ENCODE results near the gene COL2A1.
"Not testable (repeated sequence)": the region's sequence is repeated elsewhere in the genome, so short reads cannot be mapped to it uniquely, and the experiment has no call there.

COL2A1 gene

DNA sequence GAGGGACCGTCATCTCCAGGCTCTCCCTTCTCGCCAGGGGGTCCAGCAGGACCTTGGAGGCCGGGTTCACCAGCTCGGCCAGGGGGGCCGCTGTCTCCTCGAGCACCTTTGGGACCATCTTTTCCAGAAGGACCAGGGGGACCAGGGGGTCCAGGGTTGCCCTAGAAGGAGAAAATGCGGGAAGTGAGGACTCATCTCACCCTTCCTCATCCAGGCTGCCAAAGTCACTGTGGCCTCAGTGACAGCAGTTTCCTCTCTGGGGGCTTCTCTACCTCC is 25.7 kb downstream of the COL2A1 start:
- in situ Hi-C loops (cut with HindIII; ENCODE audit: low sequenced_read_pairs) = no loop called here

DNA sequence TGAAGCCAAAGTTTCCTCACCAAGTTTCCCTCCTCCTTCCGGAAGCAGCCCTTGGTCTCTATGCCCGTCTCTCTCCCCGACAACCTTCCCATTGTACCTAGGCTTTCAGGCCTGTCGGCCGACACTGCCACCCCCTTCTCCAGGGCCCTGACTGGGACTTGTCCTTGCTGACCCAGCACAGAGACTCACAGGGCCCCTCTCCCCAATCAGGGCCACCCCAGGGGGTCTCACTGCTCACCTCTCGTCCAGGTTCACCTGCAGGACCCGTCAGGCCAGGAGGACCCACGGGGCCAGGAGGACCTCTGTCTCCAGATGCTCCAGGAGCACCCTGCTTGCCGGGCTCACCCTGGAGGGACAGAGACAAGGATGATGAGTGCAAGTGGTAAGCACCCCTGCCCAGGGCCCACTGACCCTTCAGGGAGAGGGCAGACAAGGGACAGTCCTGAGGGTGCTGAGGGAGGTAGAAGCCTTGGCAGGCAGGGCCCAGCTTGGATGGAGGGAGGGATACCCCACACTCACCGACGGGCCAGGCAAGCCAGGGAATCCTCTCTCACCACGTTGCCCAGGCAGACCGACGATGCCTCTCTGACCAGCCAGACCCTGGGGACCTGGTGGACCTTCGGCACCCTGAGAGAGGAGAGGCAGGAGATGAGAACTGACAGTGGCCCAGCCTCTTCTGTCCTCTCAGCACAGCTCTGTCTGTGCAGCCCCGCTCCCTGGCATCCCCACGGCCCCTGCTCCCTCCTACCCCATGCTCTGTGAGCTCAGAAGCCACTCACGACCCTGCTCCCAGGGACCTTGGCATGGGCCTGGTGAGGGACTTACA is 26.3 kb downstream of the COL2A1 start:
- in situ Hi-C loops (cut with HindIII; ENCODE audit: low sequenced_read_pairs) = no loop called here

DNA sequence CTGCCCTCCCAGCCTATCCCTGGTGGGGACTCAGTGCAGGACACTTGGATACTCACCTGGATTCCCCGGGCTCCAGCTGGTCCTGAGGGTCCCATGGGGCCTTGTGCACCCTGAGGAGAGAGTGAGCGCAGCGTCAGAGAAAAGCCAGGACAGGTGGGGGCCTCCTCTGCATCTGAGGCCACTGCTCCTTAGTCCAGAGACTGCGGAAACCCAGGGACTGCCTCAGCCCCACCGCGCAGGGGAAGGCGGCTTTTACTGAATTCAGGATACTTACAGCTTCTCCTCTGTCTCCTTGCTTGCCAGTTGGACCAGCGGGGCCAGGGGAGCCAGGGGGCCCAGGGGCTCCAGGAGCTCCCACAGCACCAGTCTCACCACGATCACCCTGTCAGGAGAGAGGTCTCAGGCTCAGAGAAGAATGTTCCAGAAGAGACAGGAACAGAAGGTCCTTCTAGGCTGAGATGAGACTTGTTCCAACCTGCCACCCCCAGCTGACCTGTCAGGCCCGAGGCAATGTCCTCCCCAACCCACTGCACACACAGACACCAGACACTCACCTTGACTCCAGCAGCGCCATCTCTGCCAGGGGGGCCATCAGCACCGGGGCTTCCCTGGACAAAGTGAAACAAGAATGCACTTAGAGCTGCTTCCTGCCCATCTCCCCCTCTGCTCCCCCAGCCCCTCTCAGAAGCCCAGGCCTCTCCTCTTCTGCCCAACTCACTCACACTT is 27.1 kb downstream of the COL2A1 start:
- in situ Hi-C loops (cut with HindIII; ENCODE audit: low sequenced_read_pairs) = no loop called here

GRCh38 chr12:47975816-47976215 is 28.5 kb downstream of the COL2A1 start:
- in situ Hi-C loops (cut with HindIII; ENCODE audit: low sequenced_read_pairs) = no loop called here

- in situ Hi-C loops (cut with HindIII; ENCODE audit: low sequenced_read_pairs) = no loop called here
Observed at GRCh38 chr12:47975036-47975620, 29.1 kb downstream of the COL2A1 start.

DNA sequence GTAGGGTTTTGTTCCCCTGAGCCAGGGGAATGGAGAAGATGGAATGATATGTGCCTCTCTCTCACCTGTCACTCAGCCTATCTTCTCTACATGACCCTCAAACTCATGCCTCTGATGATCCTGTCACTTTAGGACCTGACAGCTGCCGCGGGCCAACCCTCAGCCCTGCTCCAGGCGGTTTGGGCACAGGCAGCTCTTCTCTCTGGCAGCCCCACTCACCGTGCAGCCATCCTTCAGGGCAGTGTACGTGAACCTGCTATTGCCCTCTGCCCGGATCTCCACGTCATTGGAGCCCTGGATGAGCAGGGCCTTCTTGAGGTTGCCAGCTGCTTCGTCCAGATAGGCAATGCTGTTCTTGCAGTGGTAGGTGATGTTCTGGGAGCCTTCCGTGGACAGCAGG is 30.4 kb downstream of the COL2A1 start:
- in situ Hi-C loops (cut with HindIII; ENCODE audit: low sequenced_read_pairs) = no loop called here

DNA sequence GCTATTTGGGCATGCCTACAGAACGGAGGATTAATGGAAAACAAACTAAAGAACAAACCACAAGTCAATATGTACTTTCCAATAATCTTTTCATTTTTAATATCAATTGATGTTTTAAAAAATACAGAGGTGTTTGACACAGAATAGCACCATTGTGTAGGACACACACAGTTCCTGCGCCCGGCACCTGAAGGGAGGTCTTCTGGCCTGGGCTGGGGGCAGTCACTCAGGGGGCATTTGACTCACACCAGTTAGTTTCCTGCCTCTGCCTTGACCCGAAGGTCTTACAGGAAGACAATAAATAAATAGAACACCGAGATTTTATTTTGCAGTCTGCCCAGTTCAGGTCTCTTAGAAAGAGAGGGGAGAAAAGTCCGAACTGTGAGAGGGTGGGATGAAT is 31.4 kb downstream of the COL2A1 start:
- in situ Hi-C loops (cut with HindIII; ENCODE audit: low sequenced_read_pairs) = no loop called here

- in situ Hi-C loops (cut with HindIII; ENCODE audit: low sequenced_read_pairs) = no loop called here
Observed at GRCh38 chr12:47970843-47971242, 33.4 kb downstream of the COL2A1 start.

DNA sequence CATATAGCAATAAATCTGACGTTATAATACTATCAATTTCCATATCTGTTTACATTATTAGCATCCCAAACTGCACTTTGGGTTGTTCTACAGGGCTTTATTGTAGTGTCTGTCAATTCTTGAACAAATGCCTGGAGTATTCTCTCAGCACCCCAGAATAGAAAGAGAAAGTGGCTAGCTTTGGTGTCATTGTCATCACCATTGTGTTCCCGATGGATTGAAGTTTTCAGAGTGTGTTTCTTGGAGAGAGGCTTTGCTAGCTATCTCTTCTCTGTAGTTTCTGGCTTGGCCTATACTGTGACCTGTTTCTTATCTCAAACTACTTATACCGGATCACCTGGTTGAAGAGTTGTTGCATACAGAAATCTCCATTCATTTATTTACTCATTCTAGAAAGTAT is 34.4 kb downstream of the COL2A1 start:
- in situ Hi-C loops (cut with HindIII; ENCODE audit: low sequenced_read_pairs) = loop anchor here (5.0 kb wide), 2 partner anchors 38 to 78 kb away; no protein-coding TSS in a partner anchor

- in situ Hi-C loops (cut with HindIII; ENCODE audit: low sequenced_read_pairs) = loop anchor here (5.0 kb wide), 2 partner anchors 35 to 75 kb away; no protein-coding TSS in a partner anchor
Observed at GRCh38 chr12:47967461-47968321, 36.6 kb downstream of the COL2A1 start.

- in situ Hi-C loops (cut with HindIII; ENCODE audit: low sequenced_read_pairs) = loop anchor here (5.0 kb wide), 2 partner anchors 33 to 73 kb away; no protein-coding TSS in a partner anchor
Observed at GRCh38 chr12:47965581-47965980, 38.7 kb downstream of the COL2A1 start.

- in situ Hi-C loops (cut with HindIII; ENCODE audit: low sequenced_read_pairs) = no loop called here
Observed at GRCh38 chr12:47964106-47964728, 40.1 kb downstream of the COL2A1 start.

GRCh38 chr12:47963340-47964040 is 40.8 kb downstream of the COL2A1 start, which contains the start of gene TMEM106C:
TSS of gene TMEM106C (plus strand) at chr12:47963596. CDS start at chr12:47964237, 641 bp downstream.
- in situ Hi-C loops (cut with HindIII; ENCODE audit: low sequenced_read_pairs) = no loop called here

DNA sequence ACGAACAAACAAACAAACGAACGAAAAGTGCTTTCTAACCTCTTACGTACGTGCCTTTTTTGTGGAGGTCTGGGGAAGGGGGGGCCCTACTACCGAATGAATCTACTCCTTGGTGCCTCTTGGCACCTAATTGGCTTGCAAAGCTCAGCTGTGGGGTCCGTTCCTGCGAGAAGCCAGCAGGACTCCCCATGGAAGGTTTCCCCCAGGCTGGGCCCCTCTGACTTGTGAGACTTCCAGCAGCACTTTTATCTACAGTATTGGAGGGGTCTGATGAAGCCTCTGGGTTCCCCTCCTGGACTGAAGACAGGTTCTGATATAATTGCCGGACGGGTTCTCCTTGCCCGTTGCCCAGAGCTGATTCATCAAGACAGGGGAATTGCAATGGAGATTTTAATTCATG is 42.1 kb downstream of the COL2A1 start:
- in situ Hi-C loops (cut with HindIII; ENCODE audit: low sequenced_read_pairs) = no loop called here

- in situ Hi-C loops (cut with HindIII; ENCODE audit: low sequenced_read_pairs) = not testable (repeated sequence)
Observed at GRCh38 chr12:47957671-47958070, 46.6 kb downstream of the COL2A1 start.

GRCh38 chr12:47955059-47955458 is 49.2 kb downstream of the COL2A1 start:
- in situ Hi-C loops (cut with HindIII; ENCODE audit: low sequenced_read_pairs) = no loop called here

- in situ Hi-C loops (cut with HindIII; ENCODE audit: low sequenced_read_pairs) = no loop called here
Observed at GRCh38 chr12:47954467-47955045, 49.7 kb downstream of the COL2A1 start.

DNA sequence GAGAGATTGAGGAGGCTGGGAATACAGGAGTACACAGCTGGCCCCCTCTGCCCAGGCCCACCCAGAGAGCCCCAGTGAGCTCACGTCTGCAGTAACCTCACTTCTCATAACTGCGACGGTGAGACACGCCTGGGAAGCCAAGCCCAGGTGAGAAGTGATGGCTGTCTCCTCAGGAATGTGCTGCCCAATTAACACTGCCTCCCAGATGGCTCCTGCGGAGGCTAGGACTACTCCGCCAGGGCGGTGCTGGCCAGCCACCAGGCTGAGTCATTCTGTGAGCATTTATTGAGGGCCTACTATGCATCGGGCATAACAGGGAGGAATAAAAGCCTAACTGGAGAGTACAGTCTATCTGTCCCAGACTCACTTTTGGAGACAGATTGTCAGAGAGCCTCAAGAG is 50.2 kb downstream of the COL2A1 start:
- in situ Hi-C loops (cut with HindIII; ENCODE audit: low sequenced_read_pairs) = no loop called here

DNA sequence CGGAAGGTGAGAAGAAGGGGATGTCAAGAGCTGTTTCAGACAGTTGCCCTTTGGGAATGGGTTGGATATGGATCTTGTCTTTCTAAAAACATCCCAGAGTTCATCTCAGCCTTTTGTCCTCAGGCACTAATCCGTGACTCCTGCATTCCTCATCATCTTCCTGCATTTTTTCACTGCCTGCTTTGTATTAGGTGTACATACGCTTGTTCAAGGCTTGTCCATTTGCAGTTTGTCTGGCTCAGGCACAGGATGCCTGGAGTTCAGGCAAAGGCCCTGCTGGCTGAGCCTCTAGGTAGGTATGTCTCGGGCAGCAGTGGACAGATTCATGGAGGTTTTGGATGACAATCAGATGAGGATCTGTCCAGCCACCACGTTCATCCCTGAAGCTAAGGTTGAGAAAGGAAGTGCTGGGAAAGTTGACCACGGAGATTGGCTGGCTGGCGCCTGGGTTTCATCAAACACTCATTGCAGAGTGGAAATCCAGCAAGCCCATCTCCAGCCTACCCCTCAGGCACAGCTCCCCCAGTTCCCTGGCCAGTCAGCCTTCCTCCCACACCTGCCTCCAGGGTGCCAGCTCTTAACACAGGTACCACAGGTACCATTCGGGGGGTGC is 53.3 kb downstream of the COL2A1 start:
- in situ Hi-C loops (cut with HindIII; ENCODE audit: low sequenced_read_pairs) = no loop called here

Data from endothelial cell of hepatic sinusoid (primary cell).